HEK293T (cell line): ENCODE results near the gene MLF2.

ENCODE experiments used
- ARNT ChIP-seq: fragments of 450-650 bp; IDR thresholded peaks from 2 replicates; pipeline ENCODE4 v1.6.1; 2017; ENCODE audit warnings: mild to moderate bottlenecking
- BHLHE40 ChIP-seq: fragments of 450-650 bp; IDR thresholded peaks from 2 replicates; pipeline ENCODE4 v1.6.1; 2016; ENCODE audit warnings: mild to moderate bottlenecking, moderate library complexity, borderline replicate concordance
- CTBP1 ChIP-seq: fragments of 450-650 bp; IDR thresholded peaks from 2 replicates; pipeline ENCODE4 v1.6.1; 2016; ENCODE audit warnings: borderline replicate concordance
- ELF4 ChIP-seq: fragments of 450-650 bp; IDR thresholded peaks from 2 replicates; pipeline ENCODE4 v1.6.1; 2017; ENCODE audit warnings: antibody characterized with exemption
- FOXM1 ChIP-seq: fragments of 450-650 bp; IDR thresholded peaks from 2 replicates; pipeline ENCODE4 v1.6.1; 2017; ENCODE audit warnings: mild to moderate bottlenecking, borderline replicate concordance
- HDGF ChIP-seq: fragments of 450-650 bp; IDR thresholded peaks from 2 replicates; pipeline ENCODE4 v1.6.1; 2017; ENCODE audit warnings: antibody characterized with exemption, borderline replicate concordance
- L3MBTL2 ChIP-seq: fragments of 450-650 bp; conservative IDR thresholded peaks from 2 replicates; pipeline ENCODE4 v1.6.1; 2016; ENCODE audit warnings: mild to moderate bottlenecking
- NFRKB ChIP-seq: fragments of 450-650 bp; IDR thresholded peaks from 2 replicates; pipeline ENCODE4 v1.6.1; 2016; ENCODE audit warnings: mild to moderate bottlenecking, moderate library complexity
- SP1 ChIP-seq: fragments of 450-650 bp; IDR thresholded peaks from 2 replicates; pipeline ENCODE4 v1.6.1; 2017
- SUZ12 ChIP-seq: fragments of 450-650 bp; IDR thresholded peaks from 2 replicates; pipeline ENCODE4 v1.6.1; 2016; ENCODE audit warnings: mild to moderate bottlenecking
- TARDBP ChIP-seq: fragments of 450-650 bp; IDR thresholded peaks from 2 replicates; pipeline ENCODE4 v1.6.1; 2016
- ZNF384 ChIP-seq: fragments of 450-650 bp; IDR thresholded peaks from 2 replicates; pipeline ENCODE4 v1.6.1; 2016
- TF ChIP-seq, protein P1 (sequence below): fragments of 450-650 bp; IDR thresholded peaks from 2 replicates; pipeline ENCODE4 v1.6.1; 2016

GRCh38 chr12:6754411-6754810 is 1.5 kb upstream of the MLF2 start:
- TF ChIP-seq SUZ12 (no peak), TARDBP (no peak), ELF4 (no peak), SP1 (no peak), FOXM1 (no peak), HDGF (no peak), ZNF384 (no peak), CTBP1 (no peak), BHLHE40 (no peak), NFRKB (no peak), L3MBTL2 (no peak), ARNT (no peak)
- TF ChIP-seq, protein P1, sequence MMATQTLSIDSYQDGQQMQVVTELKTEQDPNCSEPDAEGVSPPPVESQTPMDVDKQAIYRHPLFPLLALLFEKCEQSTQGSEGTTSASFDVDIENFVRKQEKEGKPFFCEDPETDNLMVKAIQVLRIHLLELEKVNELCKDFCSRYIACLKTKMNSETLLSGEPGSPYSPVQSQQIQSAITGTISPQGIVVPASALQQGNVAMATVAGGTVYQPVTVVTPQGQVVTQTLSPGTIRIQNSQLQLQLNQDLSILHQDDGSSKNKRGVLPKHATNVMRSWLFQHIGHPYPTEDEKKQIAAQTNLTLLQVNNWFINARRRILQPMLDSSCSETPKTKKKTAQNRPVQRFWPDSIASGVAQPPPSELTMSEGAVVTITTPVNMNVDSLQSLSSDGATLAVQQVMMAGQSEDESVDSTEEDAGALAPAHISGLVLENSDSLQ = no peak; the same call in 1 of the 2 replicates
